Measurements from ENCODE around the gene SLX9.

- no peak for TF ChIP-seq POLR2A (IDR thresholded peaks at IDR 0.05)
- no peak for TF ChIP-seq CTCF (IDR thresholded peaks at IDR 0.05)
- TF ChIP-seq POLR2AphosphoS5 (IDR thresholded peaks at IDR 0.05; ENCODE audit: insufficient read depth in 1 of 2, low read depth in 1 of 2) = no peak
Observed at GRCh38 chr21:44957901-44958451, 18.1 kb downstream of the SLX9 start.
